Activated CD4-positive, alpha-beta T cell treated with anti-CD3 and anti-CD28 coated beads for 36 hours (primary cell): ENCODE measurements around the gene FGF4. TPM values are rescaled to one million over a fixed set of nuclear protein-coding genes. Genes with fewer than 3 reads are reported as not detected.

Source experiments
- ATAC-seq: fragments of 200-7000 bp; cut with Tn5 transposase; one replicate; pipeline ENCODE4 v1.10.0; 2021; ENCODE audit warnings: mild to moderate bottlenecking, moderate library complexity
- CTCF ChIA-PET: fragments of 350-600 bp; sonication (Branson Sonifier 250); formaldehyde crosslinking; loops from one replicate; lab custom pipeline; 2021; ENCODE audit warnings: antibody characterized with exemption; lab: Charles Lee
- POLR2A ChIA-PET: fragments of 350-600 bp; sonication (Branson Sonifier 250); formaldehyde crosslinking; loops from one replicate; lab custom pipeline; 2021; ENCODE audit warnings: antibody characterized with exemption, inconsistent platforms; lab: Charles Lee
- DNase-seq: peaks from one replicate; pipeline ENCODE4 v3.0.0-alpha.2; 2020
- H3K27ac Mint-ChIP-seq: one replicate; pipeline ENCODE4 v1.8.0; 2021; ENCODE audit warnings: mixed read lengths
- H3K27me3 Mint-ChIP-seq: one replicate; pipeline ENCODE4 v1.8.0; 2021; ENCODE audit warnings: mixed read lengths
- H3K36me3 Mint-ChIP-seq: one replicate; pipeline ENCODE4 v1.8.0; 2021; ENCODE audit warnings: low read depth, mixed read lengths
- H3K4me1 Mint-ChIP-seq: one replicate; pipeline ENCODE4 v1.8.0; 2021; ENCODE audit warnings: mixed read lengths
- H3K4me3 Mint-ChIP-seq: one replicate; pipeline ENCODE4 v1.8.0; 2021; ENCODE audit warnings: mild to moderate bottlenecking, moderate library complexity, mixed read lengths
- H3K9me3 Mint-ChIP-seq: one replicate; pipeline ENCODE4 v1.8.0; 2021; ENCODE audit warnings: low read depth, mixed read lengths
- intact Hi-C, 2 experiments: fragments of 100-400 bp; cut with DNase I in 1 of 2; cut with micrococcal nuclease in 1 of 2; formaldehyde crosslinking; loops; one replicate each; pipeline versions ENCODE4 v1.14.2 to v1.15.1; 2022 to 2024; cut with DNase I, micrococcal nuclease
- total RNA-seq, 2 experiments: library from RNA; stranded (reverse); gene quantifications; one replicate each; pipeline ENCODE4 v1.2.3, GENCODE V29; 2021

Gene FGF4
- total RNA-seq, 2 experiments from 2014 or later: not detected

- intact Hi-C loops: loop anchor here in 1 of 2 experiments (5.0 kb wide), 2 partner anchors 114 to 179 kb away; partner anchors contain the start of gene FGF19
- no peak for DNase-seq
- Mint-ChIP-seq H3K36me3 (no peaks in the 10 kb centered on the region), H3K9me3 (no peaks in the 10 kb centered on the region), H3K27ac (no peak overlapping the region), H3K27me3 (peaks cover 33% of the 10 kb centered on the region), H3K4me3 (no peak overlapping the region), H3K4me1 (no peaks in the 10 kb centered on the region)
- ChIA-PET CTCF (no interaction called here), POLR2A (interaction anchor here (0.5 kb wide), 1 partner anchor 885 kb away, joined by 3 read pairs; no protein-coding TSS in a partner anchor)
- no peak for ATAC-seq
These were observed 40.8 kb upstream of the FGF4 start for GRCh38 chr11:69815973-69816372.

- H3K27me3 Mint-ChIP-seq: peaks cover 26% of the 10 kb centered on the region
- no peaks in the 10 kb centered on the region for H3K36me3 Mint-ChIP-seq
- intact Hi-C loops: loop anchor here in 1 of 2 experiments (5.0 kb wide), 2 partner anchors 113 to 178 kb away; partner anchors contain the start of gene FGF19
- H3K4me3 Mint-ChIP-seq: no peak overlapping the region
- no peak overlapping the region for H3K27ac Mint-ChIP-seq
- ATAC-seq (no peak), DNase-seq (no peak)
- POLR2A ChIA-PET: no interaction called here
- no peaks in the 10 kb centered on the region for H3K4me1 Mint-ChIP-seq
- H3K9me3 Mint-ChIP-seq: no peaks in the 10 kb centered on the region
- CTCF ChIA-PET: no interaction called here
These were observed 39.8 kb upstream of the FGF4 start for GRCh38 chr11:69814902-69815301.

- Mint-ChIP-seq H3K9me3 (no peaks in the 10 kb centered on the region), H3K4me3 (no peak overlapping the region), H3K27me3 (peaks cover 26% of the 10 kb centered on the region), H3K36me3 (no peaks in the 10 kb centered on the region), H3K4me1 (no peaks in the 10 kb centered on the region), H3K27ac (no peak overlapping the region)
- intact Hi-C loops: no loop called here
- POLR2A ChIA-PET: no interaction called here
- ATAC-seq: no peak
- DNase-seq: no peak
- CTCF ChIA-PET: no interaction called here
These were observed 39.3 kb upstream of the FGF4 start for GRCh38 chr11:69814411-69814810.

GRCh38 chr11:69813839-69814238, 38.7 kb upstream of the FGF4 start:
- peaks cover 26% of the 10 kb centered on the region for H3K27me3 Mint-ChIP-seq
- ATAC-seq: no peak
- POLR2A ChIA-PET: no interaction called here
- no peaks in the 10 kb centered on the region for H3K4me1 Mint-ChIP-seq
- H3K9me3 Mint-ChIP-seq: no peaks in the 10 kb centered on the region
- no peak overlapping the region for H3K4me3 Mint-ChIP-seq
- CTCF ChIA-PET: no interaction called here
- no peak overlapping the region for H3K27ac Mint-ChIP-seq
- intact Hi-C loops: no loop called here
- no peaks in the 10 kb centered on the region for H3K36me3 Mint-ChIP-seq
- DNase-seq: no peak

GRCh38 chr11:69812946-69813345, 37.8 kb upstream of the FGF4 start:
- intact Hi-C loops: no loop called here
- ChIA-PET CTCF (no interaction called here), POLR2A (no interaction called here)
- Mint-ChIP-seq H3K27ac (no peak overlapping the region), H3K4me1 (no peaks in the 10 kb centered on the region), H3K27me3 (peaks cover 29% of the 10 kb centered on the region), H3K36me3 (no peaks in the 10 kb centered on the region), H3K4me3 (no peak overlapping the region), H3K9me3 (no peaks in the 10 kb centered on the region)
- ATAC-seq (no peak), DNase-seq (no peak)

- Mint-ChIP-seq H3K27me3 (peaks cover 29% of the 10 kb centered on the region), H3K27ac (no peak overlapping the region), H3K4me3 (no peak overlapping the region), H3K4me1 (no peaks in the 10 kb centered on the region), H3K36me3 (no peaks in the 10 kb centered on the region), H3K9me3 (no peaks in the 10 kb centered on the region)
- ChIA-PET POLR2A (no interaction called here), CTCF (no interaction called here)
- DNase-seq (no peak), ATAC-seq (no peak)
- intact Hi-C loops: no loop called here
These were observed 37.1 kb upstream of the FGF4 start for GRCh38 chr11:69812256-69812655.

- ChIA-PET CTCF (no interaction called here), POLR2A (no interaction called here)
- ATAC-seq (no peak), DNase-seq (no peak)
- H3K27me3 Mint-ChIP-seq: peaks cover 24% of the 10 kb centered on the region
- no peaks in the 10 kb centered on the region for H3K36me3 Mint-ChIP-seq
- H3K4me1 Mint-ChIP-seq: no peaks in the 10 kb centered on the region
- no peak overlapping the region for H3K27ac Mint-ChIP-seq
- H3K9me3 Mint-ChIP-seq: no peaks in the 10 kb centered on the region
- intact Hi-C loops: no loop called here
- no peak overlapping the region for H3K4me3 Mint-ChIP-seq
These were observed 36.3 kb upstream of the FGF4 start for GRCh38 chr11:69811431-69811830.

- Mint-ChIP-seq H3K27ac (no peak overlapping the region), H3K4me3 (no peak overlapping the region), H3K9me3 (no peaks in the 10 kb centered on the region), H3K27me3 (peaks cover 20% of the 10 kb centered on the region), H3K4me1 (no peaks in the 10 kb centered on the region), H3K36me3 (no peaks in the 10 kb centered on the region)
- DNase-seq (no peak), ATAC-seq (no peak)
- intact Hi-C loops: no loop called here
- CTCF ChIA-PET: no interaction called here
- POLR2A ChIA-PET: no interaction called here
These were observed 35.4 kb upstream of the FGF4 start for GRCh38 chr11:69810289-69811118.

- DNase-seq (no peak), ATAC-seq (no peak)
- no peak overlapping the region for H3K4me3 Mint-ChIP-seq
- ChIA-PET CTCF (no interaction called here), POLR2A (no interaction called here)
- no peaks in the 10 kb centered on the region for H3K4me1 Mint-ChIP-seq
- H3K27me3 Mint-ChIP-seq: peaks cover 16% of the 10 kb centered on the region
- H3K27ac Mint-ChIP-seq: no peak overlapping the region
- H3K9me3 Mint-ChIP-seq: no peaks in the 10 kb centered on the region
- intact Hi-C loops: loop anchor here in 1 of 2 experiments (10.0 kb wide), 1 partner anchor 104 kb away; the partner anchor contains the start of gene FGF19
- H3K36me3 Mint-ChIP-seq: no peaks in the 10 kb centered on the region
These were observed 33.5 kb upstream of the FGF4 start for GRCh38 chr11:69808667-69809086.

GRCh38 chr11:69807106-69807815, 32.1 kb upstream of the FGF4 start:
- Mint-ChIP-seq H3K9me3 (no peaks in the 10 kb centered on the region), H3K4me1 (no peaks in the 10 kb centered on the region), H3K27me3 (peaks cover 12% of the 10 kb centered on the region), H3K36me3 (no peaks in the 10 kb centered on the region), H3K27ac (no peak overlapping the region), H3K4me3 (no peak overlapping the region)
- no peak for DNase-seq
- CTCF ChIA-PET: no interaction called here
- intact Hi-C loops: loop anchor here in 1 of 2 experiments (10.0 kb wide), 1 partner anchor 102 kb away; the partner anchor contains the start of gene FGF19
- POLR2A ChIA-PET: no interaction called here
- no peak for ATAC-seq

- no peaks in the 10 kb centered on the region for H3K9me3 Mint-ChIP-seq
- POLR2A ChIA-PET: no interaction called here
- intact Hi-C loops: loop anchor here in 1 of 2 experiments (10.0 kb wide), 1 partner anchor 100 kb away; the partner anchor contains the start of gene FGF19
- H3K36me3 Mint-ChIP-seq: no peaks in the 10 kb centered on the region
- H3K4me1 Mint-ChIP-seq: no peaks in the 10 kb centered on the region
- no peak for ATAC-seq
- H3K27ac Mint-ChIP-seq: no peak overlapping the region
- CTCF ChIA-PET: no interaction called here
- no peak for DNase-seq
- no peak overlapping the region for H3K4me3 Mint-ChIP-seq
- H3K27me3 Mint-ChIP-seq: peaks cover 10% of the 10 kb centered on the region
These were observed 29.8 kb upstream of the FGF4 start for GRCh38 chr11:69804769-69805508.
